Liver (tissue), 9 donors: ENCODE data around the gene RET. TPM values are rescaled to one million over a fixed set of nuclear protein-coding genes. Genes with fewer than 3 reads are reported as not detected.

ENCODE experiments used
- DNase-seq: peaks from one replicate; pipeline ENCODE4 v3.0.0-alpha.2; 2017; ENCODE audit warnings: low spot score
- H3K27ac ChIP-seq, 2 donors: one replicate each; pipeline ENCODE4 v1.7.0; 2013; ENCODE audit warnings: inconsistent platforms in 2 of 2, low read length in 2 of 2, control low read depth in 1 of 2, low read depth in 1 of 2, mild to moderate bottlenecking in 1 of 2
- H3K27me3 ChIP-seq, 4 donors: one replicate each; pipeline versions ENCODE4 v1.6.1 to v1.7.0; 2013; ENCODE audit warnings: low read length in 3 of 4, inconsistent platforms in 1 of 4, mild to moderate bottlenecking in 1 of 4, moderate library complexity in 1 of 4; ENCODE audit not compliant: control insufficient read depth in 4 of 4, insufficient read depth in 4 of 4
- H3K36me3 ChIP-seq, 4 donors: one replicate each; pipeline versions ENCODE4 v1.6.1 to v1.7.0; 2013; ENCODE audit warnings: low read length in 3 of 4, mild to moderate bottlenecking in 3 of 4, low read depth in 1 of 4, moderate library complexity in 1 of 4; ENCODE audit not compliant: control insufficient read depth in 4 of 4, insufficient read depth in 3 of 4
- H3K4me1 ChIP-seq, 4 donors: one replicate each; pipeline versions ENCODE4 v1.6.1 to v1.7.0; 2013; ENCODE audit warnings: low read length in 3 of 4, mild to moderate bottlenecking in 3 of 4, moderate library complexity in 1 of 4; ENCODE audit not compliant: control insufficient read depth in 4 of 4, insufficient read depth in 4 of 4
- H3K4me3 ChIP-seq, 3 donors: one replicate each; pipeline versions ENCODE4 v1.6.1 to v1.7.0; 2013; ENCODE audit warnings: low read length in 3 of 3, control low read depth in 1 of 3, low read depth in 1 of 3, mild to moderate bottlenecking in 1 of 3
- H3K9ac ChIP-seq, 2 donors: one replicate each; pipeline ENCODE4 v1.7.0; 2013; ENCODE audit warnings: low read length in 2 of 2, mild to moderate bottlenecking in 2 of 2, moderate library complexity in 2 of 2, control low read depth in 1 of 2, low read depth in 1 of 2
- H3K9me3 ChIP-seq, 4 donors: one replicate each; pipeline versions ENCODE4 v1.6.1 to v1.7.0; 2013; ENCODE audit warnings: low read length in 3 of 4; ENCODE audit not compliant: control insufficient read depth in 4 of 4
- ATF3 ChIP-seq: IDR thresholded peaks from 2 replicates; pipeline ENCODE4 v1.6.1; 2016; ENCODE audit warnings: antibody characterized with exemption
- CTCF ChIP-seq: fragments of 150-350 bp; IDR thresholded peaks from 2 replicates; pipeline ENCODE4 v1.5.1; 2017; ENCODE audit warnings: improper control_type of control experiment, low read depth, low read length; ENCODE audit not compliant: missing input control
- FOXA1 ChIP-seq: IDR thresholded peaks from 2 replicates; pipeline ENCODE4 v1.6.1; 2016; ENCODE audit warnings: antibody characterized with exemption
- GABPA ChIP-seq, 2 donors: IDR thresholded peaks in 1 of 2; conservative IDR thresholded peaks in 1 of 2; 2 replicates each; pipeline ENCODE4 v1.6.1; 2016; ENCODE audit warnings: antibody characterized with exemption in 2 of 2, mild to moderate bottlenecking in 1 of 2, moderate library complexity in 1 of 2
- HNF4A ChIP-seq, 2 donors: conservative IDR thresholded peaks; 2 replicates each; pipeline ENCODE4 v1.6.1; 2016; ENCODE audit warnings: antibody characterized with exemption in 2 of 2, mild to moderate bottlenecking in 2 of 2
- HNF4G ChIP-seq: IDR thresholded peaks from 2 replicates; pipeline ENCODE4 v1.6.1; 2016; ENCODE audit warnings: antibody characterized with exemption
- JUND ChIP-seq, 2 donors: IDR thresholded peaks; 2 replicates each; pipeline ENCODE4 v1.6.1; 2016; ENCODE audit warnings: antibody characterized with exemption in 2 of 2
- MAX ChIP-seq: IDR thresholded peaks from 2 replicates; pipeline ENCODE4 v1.6.1; 2016; ENCODE audit warnings: antibody characterized with exemption
- NR2F2 ChIP-seq: IDR thresholded peaks from 2 replicates; pipeline ENCODE4 v1.6.1; 2016; ENCODE audit warnings: antibody characterized with exemption
- RAD21 ChIP-seq, 2 donors: IDR thresholded peaks; 2 replicates each; pipeline ENCODE4 v1.6.1; 2016; ENCODE audit warnings: antibody characterized with exemption in 2 of 2, mild to moderate bottlenecking in 2 of 2
- REST ChIP-seq: IDR thresholded peaks from 2 replicates; pipeline ENCODE4 v1.6.1; 2016; ENCODE audit warnings: antibody characterized with exemption, mild to moderate bottlenecking
- RXRA ChIP-seq, 2 donors: IDR thresholded peaks; 2 replicates each; pipeline ENCODE4 v1.6.1; 2017 to 2018; ENCODE audit warnings: antibody characterized with exemption in 2 of 2, mild to moderate bottlenecking in 1 of 2
- SP1 ChIP-seq: IDR thresholded peaks from 2 replicates; pipeline ENCODE4 v1.6.1; 2018; ENCODE audit warnings: antibody characterized with exemption, mild to moderate bottlenecking
- YY1 ChIP-seq: IDR thresholded peaks from 2 replicates; pipeline ENCODE4 v1.6.1; 2016; ENCODE audit warnings: antibody characterized with exemption, mild to moderate bottlenecking
- WGBS: extraction: QIAGEN DNeasy Blood & Tissue Kit; methylation state at CpG from one replicate; pipeline ENCODE4 v1.1.7; 2013; 5-methylcytosine and 5-hydroxymethylcytosine counted together
- polyA plus RNA-seq, 2 donors: library from polyadenylated mRNA; stranded (reverse) in 1 of 2; unstranded in 1 of 2; fragments of 200-250 nt in 1 of 2; fragments of >200 nt in 1 of 2; fragmentation: Nextera tagmentation in 1 of 2; extraction: Ambion mirVana in 1 of 2; gene quantifications; one replicate each; pipeline versions ENCODE4 v1.2.1 to v1.2.3, GENCODE V29; 2013 to 2015
- total RNA-seq, 2 donors: library from RNA; depleted of rRNA; stranded (reverse); fragments of >200 nt; gene quantifications; one replicate each; pipeline ENCODE4 v1.2.3, GENCODE V29; 2014
- donor health status: healthy.
- donor health status: healthy.
- donor health status: healthy.
- donor health status: healthy.
- donor health status: healthy.

RET gene
- total and polyA plus RNA-seq, 4 donors, result 0.09 to 2.5 (median 0.33) TPM; not detected in 1

GRCh38 chr10:43160921-43161255, 84.0 kb downstream of the RET start:
- no peak for DNase-seq
- no peaks in the 10 kb centered on the region for H3K9me3 ChIP-seq

GRCh38 chr10:43162604-43163003, 85.7 kb downstream of the RET start:
- H3K36me3 ChIP-seq, result peaks cover 0 to 5% (median 0%) of the 10 kb centered on the region in 4 donors
- no peak overlapping the region for H3K27ac ChIP-seq
- H3K27me3 ChIP-seq, result no peaks in the 10 kb centered on the region
- no peak overlapping the region for H3K9ac ChIP-seq
- H3K9me3 ChIP-seq, result no peaks in the 10 kb centered on the region
- WGBS, result 93% methylated on average over 1 of the region's 1 CpG
- H3K4me3 ChIP-seq, result no peak overlapping the region
- H3K4me1 ChIP-seq, result no peaks in the 10 kb centered on the region
- no peak for TF ChIP-seq HNF4G
- TF ChIP-seq CTCF, result no peak
- no peak for TF ChIP-seq SP1
- DNase-seq, result no peak

More at GRCh38 chr10:43160921-43161255, 84.0 kb downstream of the RET start:
- H3K9ac ChIP-seq, result no peak overlapping the region
- no peaks in the 10 kb centered on the region for H3K27me3 ChIP-seq
- 93% methylated on average over 2 of the region's 2 CpGs for WGBS
- no peaks in the 10 kb centered on the region for H3K4me1 ChIP-seq
- H3K36me3 ChIP-seq, result peaks cover 0 to 5% (median 0%) of the 10 kb centered on the region in 4 donors
- TF ChIP-seq NR2F2 (no peak), RXRA (IDR thresholded peaks at IDR 0.05) (no peak), JUND (IDR thresholded peaks at IDR 0.05) (no peak), CTCF (no peak), GABPA (IDR thresholded peaks at IDR 0.05 in 1 of 2, conservative IDR thresholded peaks at IDR 0.05 in 1 of 2) (no peak), RAD21 (IDR thresholded peaks at IDR 0.05) (no peak), FOXA1 (no peak), ATF3 (no peak), YY1 (no peak), REST (no peak), HNF4A (conservative IDR thresholded peaks at IDR 0.05) (no peak), SP1 (no peak), MAX (no peak)
- H3K27ac ChIP-seq, result no peak overlapping the region
- no peak overlapping the region for H3K4me3 ChIP-seq
